Coronary artery (tissue), 2 donors: Measurements from ENCODE around the gene KLF7.

ENCODE experiments used
- DNase-seq: peaks from one replicate; pipeline ENCODE4 v3.0.0-alpha.2; 2017; ENCODE audit warnings: low spot score
- H3K27ac ChIP-seq, 2 donors: fragments of 200-600 bp; sonication (generic); one replicate each; pipeline ENCODE4 v1.5.1; 2016 to 2019
- H3K4me3 ChIP-seq: fragments of 200-600 bp; sonication (generic); 2 replicates; pipeline ENCODE4 v1.5.1; 2016; ENCODE audit warnings: mild to moderate bottlenecking, moderate library complexity
- TF ChIP-seq, protein P1 (sequence below): fragments of 200-600 bp; sonication (generic); IDR thresholded peaks from one replicate; pipeline ENCODE4 v1.5.1; 2019; ENCODE audit warnings: antibody characterized with exemption

The KLF7 gene

DNA sequence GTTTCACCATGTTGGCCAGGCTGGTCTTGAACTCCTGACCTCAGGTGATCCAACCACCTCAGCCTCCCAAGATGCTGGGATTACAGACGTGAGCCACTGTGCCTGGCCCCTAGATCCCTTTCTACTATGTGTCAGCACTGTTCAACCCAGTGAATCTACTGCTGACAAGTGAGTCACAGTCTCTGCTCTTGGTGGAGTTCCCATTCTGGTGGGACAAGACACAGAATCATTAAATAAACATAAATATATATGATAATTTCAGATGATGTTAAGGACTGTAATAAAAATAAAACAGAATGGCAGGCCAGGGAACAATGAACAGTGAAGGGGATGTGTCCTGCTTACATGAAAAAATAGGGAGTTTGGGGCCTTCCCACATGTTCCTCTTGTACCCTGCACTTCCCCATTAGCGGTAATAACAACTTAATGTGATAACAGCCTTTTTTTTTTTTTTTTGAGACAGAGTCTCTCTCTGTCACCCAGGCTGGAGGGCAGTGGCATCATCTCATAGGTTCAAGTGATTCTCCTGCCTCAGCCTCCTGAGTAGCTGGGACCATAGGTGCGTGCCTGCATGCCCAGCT is 114.3 kb downstream of the KLF7 start:
- no peak overlapping the region for H3K4me3 ChIP-seq
- H3K27ac ChIP-seq = no peak overlapping the region
- TF ChIP-seq, protein P1, sequence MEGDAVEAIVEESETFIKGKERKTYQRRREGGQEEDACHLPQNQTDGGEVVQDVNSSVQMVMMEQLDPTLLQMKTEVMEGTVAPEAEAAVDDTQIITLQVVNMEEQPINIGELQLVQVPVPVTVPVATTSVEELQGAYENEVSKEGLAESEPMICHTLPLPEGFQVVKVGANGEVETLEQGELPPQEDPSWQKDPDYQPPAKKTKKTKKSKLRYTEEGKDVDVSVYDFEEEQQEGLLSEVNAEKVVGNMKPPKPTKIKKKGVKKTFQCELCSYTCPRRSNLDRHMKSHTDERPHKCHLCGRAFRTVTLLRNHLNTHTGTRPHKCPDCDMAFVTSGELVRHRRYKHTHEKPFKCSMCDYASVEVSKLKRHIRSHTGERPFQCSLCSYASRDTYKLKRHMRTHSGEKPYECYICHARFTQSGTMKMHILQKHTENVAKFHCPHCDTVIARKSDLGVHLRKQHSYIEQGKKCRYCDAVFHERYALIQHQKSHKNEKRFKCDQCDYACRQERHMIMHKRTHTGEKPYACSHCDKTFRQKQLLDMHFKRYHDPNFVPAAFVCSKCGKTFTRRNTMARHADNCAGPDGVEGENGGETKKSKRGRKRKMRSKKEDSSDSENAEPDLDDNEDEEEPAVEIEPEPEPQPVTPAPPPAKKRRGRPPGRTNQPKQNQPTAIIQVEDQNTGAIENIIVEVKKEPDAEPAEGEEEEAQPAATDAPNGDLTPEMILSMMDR = no peak
- DNase-seq = no peak

DNA sequence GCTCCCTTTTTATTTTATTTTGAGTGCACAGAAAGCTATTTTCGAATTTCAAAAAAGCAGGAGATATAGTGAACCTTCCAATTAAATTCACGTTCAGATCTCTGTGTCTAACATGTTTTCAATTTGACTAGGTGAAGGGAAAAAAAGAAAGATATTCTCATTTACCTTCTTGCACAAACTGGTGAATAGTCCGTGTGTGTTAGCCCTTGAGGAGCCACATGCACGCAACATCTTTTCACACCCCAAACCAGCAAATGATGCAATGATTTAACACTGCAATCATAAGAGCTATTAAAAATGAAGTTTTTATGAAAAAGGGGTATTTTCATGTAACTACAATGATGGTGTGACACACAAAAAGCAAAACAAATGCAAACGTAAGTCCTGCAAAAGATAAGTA is 116.6 kb downstream of the KLF7 start:
- H3K4me3 ChIP-seq = no peak overlapping the region
- no peak overlapping the region for H3K27ac ChIP-seq
- TF ChIP-seq, protein P1 = no peak
- no peak for DNase-seq

DNA sequence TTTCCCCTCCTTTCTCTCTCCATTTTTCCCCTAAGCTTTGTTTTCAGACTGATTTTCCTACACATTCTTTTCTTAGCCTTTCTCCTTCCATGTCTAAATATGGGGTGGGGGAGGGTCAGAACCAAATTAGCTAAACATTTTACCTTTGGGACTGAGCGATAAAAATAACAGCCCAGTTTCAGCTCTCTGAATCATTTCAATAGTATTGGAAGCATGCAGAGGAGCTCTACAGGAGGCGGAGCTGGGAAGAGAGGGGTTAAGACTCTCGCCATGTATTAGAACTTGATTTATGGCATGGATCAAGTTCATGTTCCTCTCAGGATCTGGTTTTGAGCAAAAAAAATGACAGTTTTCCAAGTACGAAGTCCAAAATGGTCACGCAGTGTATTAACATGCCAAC is 117.3 kb downstream of the KLF7 start:
- TF ChIP-seq, protein P1 = no peak
- Histone ChIP-seq H3K27ac (no peak overlapping the region), H3K4me3 (no peak overlapping the region)
- DNase-seq = no peak

DNA sequence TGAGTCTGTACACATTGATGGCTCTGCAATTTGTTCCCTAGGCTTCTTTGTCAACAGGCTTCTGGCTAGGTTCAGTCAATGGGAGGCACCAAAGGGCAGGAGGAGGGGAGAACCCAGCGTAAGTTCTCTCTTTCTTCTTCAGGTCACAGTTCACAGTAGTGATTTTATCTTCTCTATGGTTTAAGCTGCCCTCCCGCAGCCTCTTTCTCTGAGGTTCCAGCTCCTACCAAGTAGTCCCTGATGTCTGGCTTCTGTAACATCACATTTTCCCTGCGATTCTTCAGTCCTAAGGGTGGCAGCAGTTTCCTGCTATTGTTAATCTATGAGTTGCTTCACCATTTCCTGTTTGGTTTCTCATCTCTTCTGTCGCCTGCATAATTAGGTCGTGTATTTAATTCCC is 119.0 kb downstream of the KLF7 start:
- Histone ChIP-seq H3K27ac (no peak overlapping the region), H3K4me3 (no peak overlapping the region)
- no peak for DNase-seq
- TF ChIP-seq, protein P1 = no peak

DNA sequence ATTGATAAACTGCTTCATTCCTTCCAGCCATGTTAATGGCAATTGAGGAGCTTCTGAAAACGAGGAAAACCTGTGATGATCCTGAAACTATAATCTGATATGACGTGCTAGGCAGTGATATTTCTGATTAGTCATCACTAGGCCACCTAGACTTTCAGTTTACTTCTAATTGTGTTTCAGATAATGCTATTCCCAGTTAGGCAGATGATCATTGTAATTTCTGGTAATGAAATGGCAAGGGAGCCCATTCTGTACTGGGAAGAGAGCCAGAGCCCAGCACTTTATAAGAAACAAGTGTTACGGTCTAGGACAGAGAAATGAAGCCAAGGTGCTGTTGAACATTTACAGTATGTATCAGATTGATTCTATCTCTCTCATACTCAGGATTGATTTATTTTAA is 120.2 kb downstream of the KLF7 start:
- Histone ChIP-seq H3K4me3 (no peak overlapping the region), H3K27ac (no peak overlapping the region)
- TF ChIP-seq, protein P1 = no peak
- DNase-seq = no peak

DNA sequence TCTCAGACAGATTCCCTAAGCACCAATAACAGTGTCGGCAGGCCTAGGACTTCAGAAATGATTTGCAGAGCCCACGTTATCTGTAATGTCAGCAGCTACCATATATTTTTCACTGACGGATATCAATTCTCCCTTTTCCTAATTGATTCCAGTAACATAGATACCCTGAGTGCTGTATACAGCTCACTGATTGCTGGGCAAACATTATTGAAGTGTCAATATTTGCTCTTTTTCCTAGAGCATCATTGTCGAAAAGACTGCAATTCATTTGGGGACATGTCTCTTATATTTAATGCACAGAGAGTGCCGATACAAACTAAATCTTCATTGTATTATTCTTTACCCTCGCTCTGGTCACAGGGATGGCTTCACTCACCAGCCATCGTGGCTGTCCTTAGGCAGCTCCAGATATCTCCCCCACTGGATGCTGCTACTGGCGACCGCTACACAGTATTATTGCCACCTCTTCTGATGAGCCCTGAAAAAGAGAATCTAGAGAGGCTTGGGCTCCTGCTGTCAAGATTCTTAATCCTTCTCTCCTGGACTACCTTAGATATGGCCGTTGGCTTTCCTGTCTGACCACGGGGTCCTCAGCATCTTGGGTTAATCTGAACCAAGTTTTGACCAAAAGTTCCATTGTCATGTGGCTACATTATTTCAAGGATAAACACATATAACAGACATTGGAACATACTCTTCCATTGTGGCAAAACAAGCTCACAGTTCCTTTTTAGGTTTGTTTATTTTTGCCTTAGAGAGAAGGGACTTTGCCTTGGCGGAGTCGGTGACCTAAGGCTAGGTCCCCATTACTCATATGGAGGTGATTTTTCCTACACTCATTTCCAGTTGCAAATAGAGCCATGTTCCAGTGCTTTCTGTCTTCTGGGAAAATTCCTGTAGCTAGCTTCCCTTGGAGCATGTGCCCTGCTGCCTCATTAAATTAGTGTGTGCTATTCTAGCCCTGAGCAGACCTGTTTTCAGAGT is 121.1 kb downstream of the KLF7 start:
- TF ChIP-seq, protein P1 = no peak
- no peak for DNase-seq
- Histone ChIP-seq H3K4me3 (no peak overlapping the region), H3K27ac (no peak overlapping the region)
